Stomach (tissue), 9 donors: ENCODE results near the gene OXER1. TPM values are rescaled to one million over a fixed set of nuclear protein-coding genes. Genes with fewer than 3 reads are reported as not detected.

Source experiments
- DNase-seq, 2 donors: peaks; one replicate each; pipeline versions ENCODE4 v3.0.0 to v3.0.0-alpha.2; 2013 to 2019
- H3K27ac ChIP-seq, 5 donors: fragments of 200-600 bp in 4 of 5; sonication (generic) in 4 of 5; one replicate each; pipeline ENCODE4 v1.5.1; 2013 to 2019; ENCODE audit warnings: mild to moderate bottlenecking in 1 of 5, moderate library complexity in 1 of 5
- H3K27me3 ChIP-seq, 3 donors: fragments of 200-600 bp; sonication (generic); one replicate each; pipeline ENCODE4 v1.5.1; 2017 to 2019; ENCODE audit warnings: mixed run types in 1 of 3
- H3K36me3 ChIP-seq, 4 donors: fragments of 200-600 bp; sonication (generic); 1 replicate in 3 of 4; 2 replicates in 1 of 4; pipeline ENCODE4 v1.5.1; 2016 to 2019
- H3K4me1 ChIP-seq, 4 donors: fragments of 200-600 bp; sonication (generic); one replicate each; pipeline ENCODE4 v1.5.1; 2016 to 2019
- H3K4me3 ChIP-seq, 4 donors: fragments of 200-600 bp; sonication (generic) in 3 of 4; one replicate each; pipeline ENCODE4 v1.5.1; 2016 to 2019; ENCODE audit warnings: mild to moderate bottlenecking in 1 of 4
- H3K9me3 ChIP-seq, 4 donors: fragments of 200-600 bp; sonication (generic); one replicate each; pipeline ENCODE4 v1.5.1; 2016 to 2019
- CTCF ChIP-seq, 7 experiments: fragments of 450-650 bp in 4 of 7; fragments of 200-600 bp in 3 of 7; sonication (generic) in 3 of 7; IDR thresholded peaks; one replicate each; pipeline ENCODE4 v1.5.1; 2016 to 2019; ENCODE audit warnings: antibody characterized with exemption in 7 of 7, control low read depth in 2 of 7, mild to moderate bottlenecking in 1 of 7
- EP300 ChIP-seq: sonication (generic); formaldehyde crosslinking; IDR thresholded peaks from one replicate; pipeline ENCODE4 v1.6.1; 2017; ENCODE audit warnings: antibody characterized with exemption
- POLR2A ChIP-seq, 4 donors: fragments of 450-650 bp; IDR thresholded peaks; one replicate each; pipeline ENCODE4 v1.6.1; 2016; ENCODE audit warnings: antibody characterized with exemption in 4 of 4, control low read depth in 2 of 4, mild to moderate bottlenecking in 1 of 4, moderate library complexity in 1 of 4
- POLR2AphosphoS5 ChIP-seq, 3 donors: sonication (generic); formaldehyde crosslinking; IDR thresholded peaks; one replicate each; pipeline ENCODE4 v1.6.1; 2016; ENCODE audit warnings: antibody characterized with exemption in 3 of 3
- WGBS, 5 donors: extraction: QIAGEN DNeasy Blood & Tissue Kit in 3 of 5; methylation state at CpG; one replicate each; pipeline versions ENCODE4 v1.1.5 to v1.1.7; 2013 to 2018; 5-methylcytosine and 5-hydroxymethylcytosine counted together
- intact Hi-C: fragments of 100-400 bp; cut with DNase I; formaldehyde crosslinking; loops from one replicate; pipeline ENCODE4 v1.15.1; 2023; ENCODE audit warnings: low total_unique reads
- polyA plus RNA-seq, 3 donors: library from polyadenylated mRNA; stranded (reverse); fragments of 200-250 nt; gene quantifications; one replicate each; pipeline ENCODE4 v1.2.3, GENCODE V29; 2013
- total RNA-seq, 5 donors: library from RNA; depleted of rRNA; stranded (reverse); fragments of >200 nt; gene quantifications; one replicate each; pipeline versions ENCODE4 v1.1.0 to v1.2.3, GENCODE V29; 2014 to 2016
- donor health status: healthy with polysubstance abuse.
- donor health status: Bipolar disorder and iron deficiency.
- donor health status: healthy.

OXER1 gene
- total and polyA plus RNA-seq, 8 donors: 0.46 to 7.8 (median 1.5) TPM; not detected in 2

GRCh38 chr2:42796427-42797248, 32.7 kb upstream of the OXER1 start:
- H3K4me1 ChIP-seq: peaks cover 10 to 51% (median 35%) of the 10 kb centered on the region in 4 donors
- peak overlapping the region in 3 of 5 donors; percentile 21 to 60 (median 33) for H3K27ac ChIP-seq
- no peak overlapping the region for H3K4me3 ChIP-seq
- peaks cover 0 to 14% (median 13%) of the 10 kb centered on the region in 3 donors for H3K27me3 ChIP-seq
- no peaks in the 10 kb centered on the region for H3K36me3 ChIP-seq
- 46 to 62% (median 52%) methylated on average over 7 of the region's 7 CpGs for WGBS, 5 donors
- no peak for DNase-seq
- H3K9me3 ChIP-seq: no peaks in the 10 kb centered on the region
- intact Hi-C loops: no loop called here
- no peak for TF ChIP-seq EP300
- TF ChIP-seq CTCF (IDR thresholded peaks at IDR 0.05): no peak
- no peak for TF ChIP-seq POLR2A (IDR thresholded peaks at IDR 0.05)
- no peak for TF ChIP-seq POLR2AphosphoS5 (IDR thresholded peaks at IDR 0.05)

- no peak overlapping the region for H3K4me3 ChIP-seq
These were observed 31.9 kb upstream of the OXER1 start for GRCh38 chr2:42795841-42796301.

GRCh38 chr2:42795275-42795674, 31.3 kb upstream of the OXER1 start:
- peaks cover 0 to 14% (median 13%) of the 10 kb centered on the region in 3 donors for H3K27me3 ChIP-seq
- peak overlapping the region in 4 of 5 donors; percentile 6 to 87 (median 40) for H3K27ac ChIP-seq
- H3K4me3 ChIP-seq: no peak overlapping the region
- H3K4me1 ChIP-seq: peaks cover 10 to 52% (median 36%) of the 10 kb centered on the region in 4 donors
- TF ChIP-seq CTCF (IDR thresholded peaks at IDR 0.05) (no peak), POLR2A (IDR thresholded peaks at IDR 0.05) (no peak), POLR2AphosphoS5 (IDR thresholded peaks at IDR 0.05) (no peak), EP300 (no peak)
- no peaks in the 10 kb centered on the region for H3K9me3 ChIP-seq
- DNase-seq: no peak
- 77 to 84% (median 81%) methylated on average over 6 of the region's 6 CpGs for WGBS, 5 donors
- no peaks in the 10 kb centered on the region for H3K36me3 ChIP-seq
- intact Hi-C loops: no loop called here

More at GRCh38 chr2:42795841-42796301, 31.9 kb upstream of the OXER1 start:
- intact Hi-C loops: no loop called here
- WGBS, 5 donors: 28 to 53% (median 41%) methylated on average over 3 of the region's 3 CpGs
- Histone ChIP-seq H3K27me3 (peaks cover 0 to 14% (median 13%) of the 10 kb centered on the region in 3 donors), H3K9me3 (no peaks in the 10 kb centered on the region), H3K27ac (peak overlapping the region in 4 of 5 donors; percentile 6 to 60 (median 27)), H3K36me3 (no peaks in the 10 kb centered on the region), H3K4me1 (peaks cover 10 to 51% (median 36%) of the 10 kb centered on the region in 4 donors)
- peak in 1 of 3 donors; percentile 15 for TF ChIP-seq POLR2AphosphoS5 (IDR thresholded peaks at IDR 0.05)
- TF ChIP-seq CTCF (IDR thresholded peaks at IDR 0.05): no peak
- no peak for TF ChIP-seq POLR2A (IDR thresholded peaks at IDR 0.05)
- TF ChIP-seq EP300: no peak
- DNase-seq: peak in 1 of 2 donors; percentile 45

GRCh38 chr2:42794271-42795046, 30.5 kb upstream of the OXER1 start:
- Histone ChIP-seq H3K4me3 (no peak overlapping the region), H3K9me3 (no peaks in the 10 kb centered on the region), H3K4me1 (peaks cover 10 to 52% (median 36%) of the 10 kb centered on the region in 4 donors), H3K27ac (peak overlapping the region in 3 of 5 donors; percentile 84 to 90 (median 87)), H3K36me3 (no peaks in the 10 kb centered on the region), H3K27me3 (peaks cover 0 to 14% (median 13%) of the 10 kb centered on the region in 3 donors)
- peak in 1 of 2 donors; percentile 50 for DNase-seq
- WGBS, 5 donors: 51 to 65% (median 58%) methylated on average over 8 of the region's 8 CpGs
- intact Hi-C loops: no loop called here
- no peak for TF ChIP-seq POLR2AphosphoS5 (IDR thresholded peaks at IDR 0.05)
- TF ChIP-seq POLR2A (IDR thresholded peaks at IDR 0.05): no peak
- no peak for TF ChIP-seq CTCF (IDR thresholded peaks at IDR 0.05)
- no peak for TF ChIP-seq EP300
